GM19239 (cell line): ENCODE results near the gene SLC23A1.

ENCODE experiments used
- DNase-seq: peaks from one replicate; pipeline ENCODE4 v3.0.0; 2011; ENCODE audit warnings: low spot score; ENCODE audit not compliant: insufficient read length
- FAIRE-seq: peaks from 2 replicates; lab custom pipeline; 2011; peaks lifted over from hg19 to GRCh38; lab: Jason Lieb, UNC

The SLC23A1 gene

GRCh38 chr5:139383275-139383992 lies at the start of gene SLC23A1:
Gene SLC23A1 (minus strand): TSS chr5:139383297. CDS start chr5:139383253, 44 bp downstream.
- DNase-seq (no peak), FAIRE-seq (no peak)

GRCh38 chr5:139431706-139432105 lies 48.6 kb upstream of the SLC23A1 start:
- no peak for FAIRE-seq
- no peak for DNase-seq

GRCh38 chr5:139430015-139430414 lies 46.9 kb upstream of the SLC23A1 start:
- FAIRE-seq: no peak
- DNase-seq: no peak

- FAIRE-seq (no peak), DNase-seq (no peak)
Measured at GRCh38 chr5:139426203-139426885, 43.2 kb upstream of the SLC23A1 start.

- FAIRE-seq (no peak), DNase-seq (no peak)
Measured at GRCh38 chr5:139425497-139425896, 42.4 kb upstream of the SLC23A1 start.

GRCh38 chr5:139422307-139422893 lies 39.3 kb upstream of the SLC23A1 start:
- FAIRE-seq (peak; percentile 91), DNase-seq (peak; percentile 63)

GRCh38 chr5:139419226-139420192 lies 36.4 kb upstream of the SLC23A1 start:
- DNase-seq: no peak
- no peak for FAIRE-seq

GRCh38 chr5:139418793-139419192 lies 35.7 kb upstream of the SLC23A1 start:
- DNase-seq (no peak), FAIRE-seq (no peak)

- FAIRE-seq: no peak
Measured at GRCh38 chr5:139417214-139417613, 34.1 kb upstream of the SLC23A1 start.

GRCh38 chr5:139416651-139417050 lies 33.6 kb upstream of the SLC23A1 start:
- DNase-seq (no peak), FAIRE-seq (no peak)

More at GRCh38 chr5:139417214-139417613, 34.1 kb upstream of the SLC23A1 start:
- no peak for DNase-seq

GRCh38 chr5:139415869-139416268 lies 32.8 kb upstream of the SLC23A1 start:
- DNase-seq (no peak), FAIRE-seq (no peak)

GRCh38 chr5:139415221-139415861 lies 32.2 kb upstream of the SLC23A1 start:
- FAIRE-seq: peak; percentile 83
- DNase-seq: no peak

GRCh38 chr5:139414581-139415130 lies 31.6 kb upstream of the SLC23A1 start:
- FAIRE-seq: peak; percentile 58

GRCh38 chr5:139413963-139414362 lies 30.9 kb upstream of the SLC23A1 start:
- no peak for DNase-seq
- FAIRE-seq: peak; percentile 95

More at GRCh38 chr5:139414581-139415130, 31.6 kb upstream of the SLC23A1 start:
- no peak for DNase-seq

GRCh38 chr5:139413153-139413552 lies 30.1 kb upstream of the SLC23A1 start:
- DNase-seq (no peak), FAIRE-seq (no peak)

GRCh38 chr5:139410993-139411828 lies 28.1 kb upstream of the SLC23A1 start:
- DNase-seq (no peak), FAIRE-seq (no peak)

- DNase-seq (no peak), FAIRE-seq (peak; percentile 4)
Measured at GRCh38 chr5:139410121-139410992, 27.3 kb upstream of the SLC23A1 start.
